B cell (primary cell): ENCODE measurements around the gene NYNRIN. TPM values are rescaled to one million over a fixed set of nuclear protein-coding genes. Genes with fewer than 3 reads are reported as not detected.

Experiments used
- ATAC-seq: fragments of 200-7000 bp; cut with Tn5 transposase; one replicate; pipeline ENCODE4 v1.10.0; 2021; ENCODE audit warnings: low read depth, mild to moderate bottlenecking, moderate number of reproducible peaks, moderate library complexity
- CTCF ChIA-PET: fragments of 350-600 bp; sonication (Branson Sonifier 250); formaldehyde crosslinking; loops from one replicate; lab custom pipeline; 2021; ENCODE audit warnings: antibody characterized with exemption, inconsistent platforms; lab: Charles Lee
- POLR2A ChIA-PET: fragments of 350-600 bp; sonication (Branson Sonifier 250); formaldehyde crosslinking; loops from one replicate; lab custom pipeline; 2021; ENCODE audit warnings: antibody characterized with exemption; lab: Charles Lee
- DNase-seq: peaks from one replicate; pipeline ENCODE4 v3.0.0; 2013
- H2AFZ ChIP-seq: 2 replicates; pipeline ENCODE4 v1.6.1; 2012; ENCODE audit warnings: mild to moderate bottlenecking, low read depth, low read length; ENCODE audit not compliant: insufficient read depth, poor library complexity, severe bottlenecking
- H3K27ac ChIP-seq, 2 donors: 1 replicate in 1 of 2; 2 replicates in 1 of 2; pipeline ENCODE4 v1.5.1; 2012 to 2013; ENCODE audit warnings: low read length in 2 of 2, mild to moderate bottlenecking in 2 of 2, moderate library complexity in 1 of 2
- H3K27me3 ChIP-seq, 4 experiments: fragments of 200-600 bp in 1 of 4; sonication (generic) in 1 of 4; replicated peaks in 1 of 4; 1 replicate in 2 of 4; 2 replicates in 2 of 4; pipeline versions ENCODE4 v1.6.1 to v1.7.0; 2013 to 2016; ENCODE audit warnings: low read length in 3 of 4, mild to moderate bottlenecking in 2 of 4, mixed read lengths in 1 of 4, moderate library complexity in 1 of 4; ENCODE audit not compliant: insufficient read depth in 4 of 4, control insufficient read depth in 3 of 4; ENCODE audit errors: control extremely low read depth in 1 of 4
- H3K36me3 ChIP-seq, 2 experiments: replicated peaks in 1 of 2; 1 replicate in 1 of 2; 2 replicates in 1 of 2; pipeline versions ENCODE4 v1.6.1 to v1.7.1; 2013; ENCODE audit warnings: low read length in 1 of 2; ENCODE audit not compliant: insufficient read depth in 2 of 2, control insufficient read depth in 1 of 2; ENCODE audit errors: control extremely low read depth in 1 of 2, extremely low read depth in 1 of 2
- H3K4me1 ChIP-seq, 2 donors: fragments of 200-600 bp in 1 of 2; sonication (generic) in 1 of 2; 1 replicate in 1 of 2; 2 replicates in 1 of 2; pipeline versions ENCODE4 v1.5.1 to v1.6.1; 2013 to 2017; ENCODE audit warnings: low read length in 2 of 2; ENCODE audit not compliant: control insufficient read depth in 2 of 2, insufficient read depth in 2 of 2
- H3K4me2 ChIP-seq: replicated peaks from 2 replicates; pipeline ENCODE3; 2012; ENCODE audit warnings: mild to moderate bottlenecking, low read depth, low read length; ENCODE audit not compliant: poor library complexity, severe bottlenecking
- H3K4me3 ChIP-seq, 5 experiments: fragments of 200-600 bp in 1 of 5; sonication (generic) in 1 of 5; 1 replicate in 3 of 5; 2 replicates in 2 of 5; pipeline versions ENCODE4 v1.5.1 to v1.7.0; 2011 to 2016; ENCODE audit warnings: low read length in 4 of 5, mild to moderate bottlenecking in 4 of 5, low read depth in 2 of 5, control low read depth in 1 of 5, moderate library complexity in 1 of 5; ENCODE audit not compliant: insufficient read depth in 1 of 5; ENCODE audit errors: control extremely low read depth in 1 of 5, extremely low read depth in 1 of 5
- H3K79me2 ChIP-seq: fragments of 200-600 bp; sonication (generic); one replicate; pipeline ENCODE4 v1.6.0; 2016; ENCODE audit warnings: low read length; ENCODE audit not compliant: control insufficient read depth, insufficient read depth
- H3K9ac ChIP-seq: fragments of 200-600 bp; sonication (generic); 2 replicates; pipeline ENCODE4 v1.6.1; 2017; ENCODE audit warnings: mild to moderate bottlenecking, low read length, moderate library complexity
- H3K9me3 ChIP-seq, 3 donors: one replicate each; pipeline versions ENCODE4 v1.6.1 to v1.7.1; 2013; ENCODE audit warnings: low read length in 2 of 3; ENCODE audit not compliant: control insufficient read depth in 2 of 3, insufficient read depth in 1 of 3; ENCODE audit errors: control extremely low read depth in 1 of 3
- H4K20me1 ChIP-seq: 2 replicates; pipeline ENCODE4 v1.6.0; 2012; ENCODE audit warnings: mild to moderate bottlenecking, low read length; ENCODE audit not compliant: insufficient read depth, control insufficient read depth, poor library complexity, severe bottlenecking
- H3K27ac Mint-ChIP-seq: one replicate; pipeline ENCODE4 v1.8.0; 2021; ENCODE audit warnings: mixed read lengths
- H3K27me3 Mint-ChIP-seq: one replicate; pipeline ENCODE4 v1.8.0; 2021; ENCODE audit warnings: mixed read lengths
- H3K4me1 Mint-ChIP-seq: one replicate; pipeline ENCODE4 v1.8.0; 2021; ENCODE audit warnings: mixed read lengths
- H3K4me3 Mint-ChIP-seq: one replicate; pipeline ENCODE4 v1.8.0; 2021; ENCODE audit warnings: mixed read lengths
- H3K9me3 Mint-ChIP-seq: one replicate; pipeline ENCODE4 v1.8.0; 2022; ENCODE audit warnings: mixed read lengths; ENCODE audit not compliant: insufficient read depth
- EZH2 ChIP-seq: IDR thresholded peaks from 2 replicates; pipeline ENCODE4 v1.6.1; 2012; ENCODE audit warnings: borderline replicate concordance, low read depth, mild to moderate bottlenecking, moderate library complexity, low read length; ENCODE audit not compliant: insufficient read depth, poor library complexity, severe bottlenecking
- WGBS: methylation state at CpG from one replicate; pipeline ENCODE4 v1.1.5; 2013; ENCODE audit warnings: missing lambda C conversion rate; ENCODE audit not compliant: insufficient coverage; 5-methylcytosine and 5-hydroxymethylcytosine counted together
- intact Hi-C: fragments of 100-400 bp; cut with micrococcal nuclease; formaldehyde crosslinking; loops from one replicate; pipeline ENCODE4 v1.10.0; 2022
- polyA plus RNA-seq: library from polyadenylated mRNA; depleted of rRNA; stranded (reverse); fragments of >200 nt; gene quantifications from 2 replicates; pipeline ENCODE4 v1.2.3, GENCODE V29; 2012
- total RNA-seq, 2 donors: library from RNA; stranded (reverse); fragments of 120-200 nt in 1 of 2; gene quantifications; 1 replicate in 1 of 2; 2 replicates in 1 of 2; pipeline versions ENCODE4 v1.2.3 to v1.2.4, GENCODE V29; 2013 to 2022
- TF ChIP-seq, protein P1 (sequence below): fragments of 200-600 bp; IDR thresholded peaks from one replicate; pipeline ENCODE4 v1.8.0; 2022; ENCODE audit warnings: antibody characterized with exemption, mild to moderate bottlenecking

Gene NYNRIN
- total and polyA plus RNA-seq, 2 donors (not counting 1 experiment from before 2014, with no cell fraction given), result 0.04 to 0.34 TPM

DNA sequence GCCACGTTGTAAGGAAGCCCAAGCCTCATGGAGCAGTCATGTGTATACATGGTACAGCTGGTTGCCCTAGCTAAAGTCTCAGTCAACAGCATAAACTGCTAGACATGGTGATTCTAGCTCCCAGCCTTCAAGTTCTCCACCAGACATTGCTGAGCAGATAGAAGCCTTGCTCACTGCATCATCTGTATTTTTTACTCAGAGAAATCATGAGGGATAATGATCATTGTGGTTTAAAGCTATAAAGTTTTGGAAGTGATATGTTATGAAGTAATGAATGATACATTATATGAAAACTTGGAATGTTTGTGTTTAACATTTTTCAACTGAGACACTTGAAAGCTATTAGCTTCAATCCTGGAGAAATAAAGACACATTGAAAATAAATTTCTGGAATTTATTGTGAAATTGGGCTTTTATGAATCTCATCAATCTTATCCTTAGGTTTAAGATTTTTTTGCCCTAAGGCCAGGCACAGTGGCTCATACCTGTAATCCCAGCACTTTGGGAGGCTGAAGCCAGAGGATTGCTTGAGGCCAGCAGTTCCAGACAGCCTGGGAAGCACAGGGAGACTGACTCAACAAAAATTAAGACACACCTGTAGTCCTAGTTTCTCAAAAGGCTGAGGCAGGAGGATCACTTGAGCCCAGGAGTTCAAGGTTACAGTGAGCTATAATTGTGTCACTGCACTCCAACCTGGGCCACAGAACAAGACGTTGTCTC lies 36.4 kb upstream of the NYNRIN start:
- DNase-seq, result no peak
- no peak overlapping the region for H3K4me3 Mint-ChIP-seq
- no peak overlapping the region for H3K27ac Mint-ChIP-seq
- no peak for ATAC-seq
- peaks cover 0 to 1% (median 0%) of the 10 kb centered on the region in 3 donors for H3K9me3 ChIP-seq
- TF ChIP-seq, protein P1, sequence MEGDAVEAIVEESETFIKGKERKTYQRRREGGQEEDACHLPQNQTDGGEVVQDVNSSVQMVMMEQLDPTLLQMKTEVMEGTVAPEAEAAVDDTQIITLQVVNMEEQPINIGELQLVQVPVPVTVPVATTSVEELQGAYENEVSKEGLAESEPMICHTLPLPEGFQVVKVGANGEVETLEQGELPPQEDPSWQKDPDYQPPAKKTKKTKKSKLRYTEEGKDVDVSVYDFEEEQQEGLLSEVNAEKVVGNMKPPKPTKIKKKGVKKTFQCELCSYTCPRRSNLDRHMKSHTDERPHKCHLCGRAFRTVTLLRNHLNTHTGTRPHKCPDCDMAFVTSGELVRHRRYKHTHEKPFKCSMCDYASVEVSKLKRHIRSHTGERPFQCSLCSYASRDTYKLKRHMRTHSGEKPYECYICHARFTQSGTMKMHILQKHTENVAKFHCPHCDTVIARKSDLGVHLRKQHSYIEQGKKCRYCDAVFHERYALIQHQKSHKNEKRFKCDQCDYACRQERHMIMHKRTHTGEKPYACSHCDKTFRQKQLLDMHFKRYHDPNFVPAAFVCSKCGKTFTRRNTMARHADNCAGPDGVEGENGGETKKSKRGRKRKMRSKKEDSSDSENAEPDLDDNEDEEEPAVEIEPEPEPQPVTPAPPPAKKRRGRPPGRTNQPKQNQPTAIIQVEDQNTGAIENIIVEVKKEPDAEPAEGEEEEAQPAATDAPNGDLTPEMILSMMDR, result no peak
- no peak for TF ChIP-seq EZH2
- H3K27me3 Mint-ChIP-seq, result peaks cover 16% of the 10 kb centered on the region
- H3K4me3 ChIP-seq, result no peak overlapping the region
- no peaks in the 10 kb centered on the region for H3K9me3 Mint-ChIP-seq
- ChIA-PET CTCF (interaction anchor here (0.7 to 5.4 kb wide), 9 partner anchors 11 to 74 kb away, joined by 3 to 42 read pairs (median 5); partner anchors contain the start of genes CBLN3, KHNYN, LTB4R and LTB4R2), POLR2A (no interaction called here)
- no peak overlapping the region for H3K9ac ChIP-seq
- H3K27ac ChIP-seq, result no peak overlapping the region
- H3K4me2 ChIP-seq, result no peak overlapping the region
- WGBS, result 44% methylated on average over 1 of the region's 2 CpGs
- H3K79me2 ChIP-seq, result no peaks in the 10 kb centered on the region
- intact Hi-C loops, result loop anchor here (10.0 kb wide), 2 partner anchors 312 to 342 kb away; no protein-coding TSS in a partner anchor
- H2AFZ ChIP-seq, result no peak overlapping the region
- no peaks in the 10 kb centered on the region for H4K20me1 ChIP-seq
- peaks cover 21 to 24% of the 10 kb centered on the region in 2 donors for H3K4me1 ChIP-seq
- H3K36me3 ChIP-seq, result no peaks in the 10 kb centered on the region
- peaks cover 21% of the 10 kb centered on the region for H3K4me1 Mint-ChIP-seq
- H3K27me3 ChIP-seq, result peaks cover 0 to 21% (median 4%) of the 10 kb centered on the region in 4 experiments

DNA sequence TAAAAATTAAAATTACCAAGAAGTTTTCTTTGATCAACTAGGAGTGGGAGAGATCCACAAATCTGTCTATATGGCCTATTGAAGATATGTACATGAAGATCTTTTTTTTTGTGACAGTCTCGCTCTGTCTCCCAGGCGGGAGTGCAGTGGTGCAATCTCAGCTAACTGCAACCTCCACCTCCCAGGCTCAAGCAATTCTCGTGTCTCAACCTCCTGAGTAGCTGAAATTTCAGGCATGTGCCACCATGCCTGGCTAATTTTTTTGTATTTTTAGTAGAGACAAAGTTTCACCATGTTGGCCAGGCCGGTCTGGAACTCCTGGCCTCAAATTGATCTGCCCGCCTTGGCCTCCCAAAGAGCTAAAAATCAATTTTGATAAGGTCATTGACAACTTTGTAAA lies 35.4 kb upstream of the NYNRIN start:
- ATAC-seq, result no peak

More for the DNA sequence above, 35.4 kb upstream of the NYNRIN start:
- Histone ChIP-seq H2AFZ (no peak overlapping the region), H3K27me3 (peaks cover 0 to 28% (median 6%) of the 10 kb centered on the region in 4 experiments), H3K4me3 (no peak overlapping the region), H3K36me3 (no peaks in the 10 kb centered on the region), H3K4me2 (no peak overlapping the region), H3K79me2 (no peaks in the 10 kb centered on the region), H3K9ac (no peak overlapping the region), H4K20me1 (no peaks in the 10 kb centered on the region), H3K27ac (no peak overlapping the region), H3K4me1 (peaks cover 30 to 34% of the 10 kb centered on the region in 2 donors), H3K9me3 (peaks cover 0 to 1% (median 0%) of the 10 kb centered on the region in 3 donors)
- Mint-ChIP-seq H3K27me3 (peaks cover 20% of the 10 kb centered on the region), H3K9me3 (no peaks in the 10 kb centered on the region), H3K4me1 (peaks cover 28% of the 10 kb centered on the region), H3K27ac (no peak overlapping the region), H3K4me3 (no peak overlapping the region)
- WGBS, result 98% methylated on average over 3 of the region's 5 CpGs
- ChIA-PET CTCF (interaction anchor here (1.2 to 5.4 kb wide), 5 partner anchors 35 to 73 kb away, joined by 3 to 42 read pairs (median 5); partner anchors contain the start of genes CBLN3, KHNYN and LTB4R2), POLR2A (interaction anchor here (1.1 kb wide), 1 partner anchor 68 kb away, joined by 3 read pairs; no protein-coding TSS in a partner anchor)
- intact Hi-C loops, result loop anchor here (10.0 kb wide), 2 partner anchors 311 to 341 kb away; no protein-coding TSS in a partner anchor
- no peak for TF ChIP-seq EZH2
- TF ChIP-seq, protein P1, result no peak
- DNase-seq, result no peak
